ENCODE data around the gene PRR5L. TPM values are rescaled to one million over a fixed set of nuclear protein-coding genes. Genes with fewer than 3 reads are reported as not detected.

PRR5L gene
- total and polyA plus RNA-seq, 2 donors (not counting 1 experiment from before 2014, with no cell fraction given): 4.0 to 5.9 TPM

GRCh38 chr11:36469063-36469462 is 173.0 kb downstream of the PRR5L start:
- intact Hi-C loops (cut with micrococcal nuclease): no loop called here
- no peaks in the 10 kb centered on the region for H3K9me3 Mint-ChIP-seq (ENCODE audit: insufficient read depth)
- WGBS (ENCODE audit: insufficient coverage): no CpG with 5 or more reads among the region's 2 CpGs
- no peak overlapping the region for H2AFZ ChIP-seq (ENCODE audit: insufficient read depth, low read depth, low read length, poor library complexity, severe bottlenecking)
- no peaks in the 10 kb centered on the region for H3K79me2 ChIP-seq (ENCODE audit: control insufficient read depth, insufficient read depth, low read length)
- ChIA-PET POLR2A (no interaction called here), CTCF (interaction anchor here (1.0 to 3.2 kb wide), 4 partner anchors 8 to 160 kb away, joined by 3 to 15 read pairs (median 5); no protein-coding TSS in a partner anchor)
- no peaks in the 10 kb centered on the region for H3K27me3 Mint-ChIP-seq
- H3K36me3 ChIP-seq (replicated peaks in 1 of 2; ENCODE audit: control extremely low read depth in 1 of 2, control insufficient read depth in 1 of 2, extremely low read depth in 1 of 2, insufficient read depth in 2 of 2, low read length in 1 of 2): no peaks in the 10 kb centered on the region
- H3K27ac Mint-ChIP-seq: no peak overlapping the region
- DNase-seq: no peak
- no peaks in the 10 kb centered on the region for H3K4me1 ChIP-seq (ENCODE audit: control insufficient read depth in 2 of 2, insufficient read depth in 2 of 2, low read length in 2 of 2)
- ATAC-seq (ENCODE audit: low read depth): no peak
- H4K20me1 ChIP-seq (ENCODE audit: control insufficient read depth, insufficient read depth, low read length, poor library complexity, severe bottlenecking): no peaks in the 10 kb centered on the region
- no peaks in the 10 kb centered on the region for H3K27me3 ChIP-seq (replicated peaks in 1 of 4; ENCODE audit: control extremely low read depth in 1 of 4, control insufficient read depth in 3 of 4, insufficient read depth in 4 of 4, low read length in 3 of 4)
- TF ChIP-seq CTCF (IDR thresholded peaks at IDR 0.05) (no peak), EZH2 (IDR thresholded peaks at IDR 0.05; ENCODE audit: borderline replicate concordance, insufficient read depth, low read depth, low read length, poor library complexity, severe bottlenecking) (no peak)
- no peaks in the 10 kb centered on the region for H3K9me3 ChIP-seq (ENCODE audit: control extremely low read depth in 1 of 3, control insufficient read depth in 2 of 3, insufficient read depth in 1 of 3, low read length in 2 of 3)
- no peaks in the 10 kb centered on the region for H3K4me1 Mint-ChIP-seq
- H3K4me3 ChIP-seq (ENCODE audit: control extremely low read depth in 1 of 5, extremely low read depth in 1 of 5, insufficient read depth in 1 of 5, low read depth in 2 of 5, low read length in 4 of 5): no peak overlapping the region
- H3K4me3 Mint-ChIP-seq: no peak overlapping the region
- no peak overlapping the region for H3K4me2 ChIP-seq (replicated peaks; ENCODE audit: low read depth, low read length, poor library complexity, severe bottlenecking)
- H3K9ac ChIP-seq (ENCODE audit: low read length): no peak overlapping the region
- H3K27ac ChIP-seq (ENCODE audit: low read length in 2 of 2): no peak overlapping the region

GRCh38 chr11:36469881-36470802 is 174.1 kb downstream of the PRR5L start:
- WGBS (ENCODE audit: insufficient coverage): 60% methylated on average over 3 of the region's 5 CpGs
- no peak for ATAC-seq (ENCODE audit: low read depth)

More at GRCh38 chr11:36469881-36470802, 174.1 kb downstream of the PRR5L start:
- no peak overlapping the region for H3K4me3 ChIP-seq (ENCODE audit: control extremely low read depth in 1 of 5, extremely low read depth in 1 of 5, insufficient read depth in 1 of 5, low read depth in 2 of 5, low read length in 4 of 5)
- no peaks in the 10 kb centered on the region for H3K9me3 ChIP-seq (ENCODE audit: control extremely low read depth in 1 of 3, control insufficient read depth in 2 of 3, insufficient read depth in 1 of 3, low read length in 2 of 3)
- no peak for DNase-seq
- no peak overlapping the region for H3K27ac ChIP-seq (ENCODE audit: low read length in 2 of 2)
- H3K36me3 ChIP-seq (replicated peaks in 1 of 2; ENCODE audit: control extremely low read depth in 1 of 2, control insufficient read depth in 1 of 2, extremely low read depth in 1 of 2, insufficient read depth in 2 of 2, low read length in 1 of 2): no peaks in the 10 kb centered on the region
- Mint-ChIP-seq H3K27ac (no peak overlapping the region), H3K27me3 (no peaks in the 10 kb centered on the region), H3K9me3 (ENCODE audit: insufficient read depth) (no peaks in the 10 kb centered on the region), H3K4me1 (no peaks in the 10 kb centered on the region), H3K4me3 (no peak overlapping the region)
- no peaks in the 10 kb centered on the region for H4K20me1 ChIP-seq (ENCODE audit: control insufficient read depth, insufficient read depth, low read length, poor library complexity, severe bottlenecking)
- ChIA-PET POLR2A (no interaction called here), CTCF (interaction anchor here (1.0 to 3.2 kb wide), 3 partner anchors 8 to 22 kb away, joined by 4 to 15 read pairs (median 4); no protein-coding TSS in a partner anchor)
- no peak overlapping the region for H3K4me2 ChIP-seq (replicated peaks; ENCODE audit: low read depth, low read length, poor library complexity, severe bottlenecking)
- intact Hi-C loops (cut with micrococcal nuclease): no loop called here
- no peak for TF ChIP-seq CTCF (IDR thresholded peaks at IDR 0.05)
- TF ChIP-seq EZH2 (IDR thresholded peaks at IDR 0.05; ENCODE audit: borderline replicate concordance, insufficient read depth, low read depth, low read length, poor library complexity, severe bottlenecking): no peak
- H3K27me3 ChIP-seq (replicated peaks in 1 of 4; ENCODE audit: control extremely low read depth in 1 of 4, control insufficient read depth in 3 of 4, insufficient read depth in 4 of 4, low read length in 3 of 4): no peaks in the 10 kb centered on the region
- H3K9ac ChIP-seq (ENCODE audit: low read length): no peak overlapping the region
- H2AFZ ChIP-seq (ENCODE audit: insufficient read depth, low read depth, low read length, poor library complexity, severe bottlenecking): no peak overlapping the region
- H3K4me1 ChIP-seq (ENCODE audit: control insufficient read depth in 2 of 2, insufficient read depth in 2 of 2, low read length in 2 of 2): no peaks in the 10 kb centered on the region
- no peaks in the 10 kb centered on the region for H3K79me2 ChIP-seq (ENCODE audit: control insufficient read depth, insufficient read depth, low read length)
